Right renal cortex interstitium (tissue), 3 donors: Measurements from ENCODE around the gene NAA38. TPM values are rescaled to one million over a fixed set of nuclear protein-coding genes. Genes with fewer than 3 reads are reported as not detected.

Experiments used
- DNase-seq, 3 donors: peaks; one replicate each; pipeline ENCODE4 v3.0.0-alpha.2; 2013; ENCODE audit warnings: low read depth in 3 of 3, low spot score in 2 of 3
- polyA plus RNA-seq, 3 donors: library from polyadenylated mRNA; unstranded; fragments of 120-200 nt; gene quantifications; one replicate each; pipeline ENCODE4 v1.2.1, GENCODE V29; 2013; ENCODE audit not compliant: insufficient read length in 3 of 3

The NAA38 gene
- polyA plus RNA-seq, 3 donors: 61.0 to 85.9 (median 73.0) TPM

DNA sequence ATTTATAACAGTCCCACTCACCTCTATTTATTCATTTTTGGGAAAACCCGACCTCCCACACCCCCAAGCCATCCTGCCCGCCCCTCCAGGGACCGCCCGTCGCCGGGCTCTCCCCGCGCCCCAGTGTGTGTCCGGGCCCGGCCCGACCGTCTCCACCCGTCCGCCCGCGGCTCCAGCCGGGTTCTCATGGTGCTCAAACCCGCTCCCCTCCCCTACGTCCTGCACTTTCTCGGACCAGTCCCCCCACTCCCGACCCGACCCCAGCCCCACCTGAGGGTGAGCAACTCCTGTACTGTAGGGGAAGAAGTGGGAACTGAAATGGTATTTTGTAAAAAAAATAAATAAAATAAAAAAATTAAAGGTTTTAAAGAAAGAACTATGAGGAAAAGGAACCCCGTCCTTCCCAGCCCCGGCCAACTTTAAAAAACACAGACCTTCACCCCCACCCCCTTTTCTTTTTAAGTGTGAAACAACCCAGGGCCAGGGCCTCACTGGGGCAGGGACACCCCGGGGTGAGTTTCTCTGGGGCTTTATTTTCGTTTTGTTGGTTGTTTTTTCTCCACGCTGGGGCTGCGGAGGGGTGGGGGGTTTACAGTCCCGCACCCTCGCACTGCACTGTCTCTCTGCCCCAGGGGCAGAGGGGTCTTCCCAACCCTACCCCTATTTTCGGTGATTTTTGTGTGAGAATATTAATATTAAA, 3.1 kb downstream of the NAA38 start:
- no peak for DNase-seq

- DNase-seq: no peak
These were observed 3.7 kb downstream of the NAA38 start for GRCh38 chr17:7853691-7854038.

DNA sequence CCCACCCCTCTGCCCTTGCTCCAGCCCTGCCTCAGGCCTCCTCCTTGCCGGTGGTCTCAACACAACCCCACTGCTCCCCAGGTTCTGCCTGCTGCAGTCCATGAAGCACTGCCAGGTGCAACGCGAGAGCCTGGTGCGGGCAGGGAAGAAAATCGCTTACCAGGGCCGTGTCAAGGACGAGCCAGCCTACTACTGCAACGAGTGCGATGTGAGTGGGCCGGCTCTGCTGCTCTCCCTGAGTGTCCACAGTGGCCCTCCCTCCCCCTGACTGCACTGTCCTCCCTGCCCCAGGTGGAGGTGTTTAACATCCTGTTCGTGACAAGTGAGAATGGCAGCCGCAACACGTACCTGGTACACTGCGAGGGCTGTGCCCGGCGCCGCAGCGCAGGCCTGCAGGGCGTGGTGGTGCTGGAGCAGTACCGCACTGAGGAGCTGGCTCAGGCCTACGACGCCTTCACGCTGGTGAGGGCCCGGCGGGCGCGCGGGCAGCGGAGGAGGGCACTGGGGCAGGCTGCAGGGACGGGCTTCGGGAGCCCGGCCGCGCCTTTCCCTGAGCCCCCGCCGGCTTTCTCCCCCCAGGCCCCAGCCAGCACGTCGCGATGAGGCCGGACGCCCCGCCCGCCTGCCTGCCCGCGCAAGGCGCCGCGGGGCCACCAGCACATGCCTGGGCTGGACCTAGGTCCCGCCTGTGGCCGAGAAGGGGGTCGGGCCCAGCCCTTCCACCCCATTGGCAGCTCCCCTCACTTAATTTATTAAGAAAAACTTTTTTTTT, 4.3 kb downstream of the NAA38 start:
- DNase-seq: no peak

- no peak for DNase-seq
These were observed 5.1 kb downstream of the NAA38 start for GRCh38 chr17:7852262-7852670.

GRCh38 chr17:7851438-7852261, 5.7 kb downstream of the NAA38 start:
- DNase-seq: peak in 1 of 3 donors; percentile 81

DNA sequence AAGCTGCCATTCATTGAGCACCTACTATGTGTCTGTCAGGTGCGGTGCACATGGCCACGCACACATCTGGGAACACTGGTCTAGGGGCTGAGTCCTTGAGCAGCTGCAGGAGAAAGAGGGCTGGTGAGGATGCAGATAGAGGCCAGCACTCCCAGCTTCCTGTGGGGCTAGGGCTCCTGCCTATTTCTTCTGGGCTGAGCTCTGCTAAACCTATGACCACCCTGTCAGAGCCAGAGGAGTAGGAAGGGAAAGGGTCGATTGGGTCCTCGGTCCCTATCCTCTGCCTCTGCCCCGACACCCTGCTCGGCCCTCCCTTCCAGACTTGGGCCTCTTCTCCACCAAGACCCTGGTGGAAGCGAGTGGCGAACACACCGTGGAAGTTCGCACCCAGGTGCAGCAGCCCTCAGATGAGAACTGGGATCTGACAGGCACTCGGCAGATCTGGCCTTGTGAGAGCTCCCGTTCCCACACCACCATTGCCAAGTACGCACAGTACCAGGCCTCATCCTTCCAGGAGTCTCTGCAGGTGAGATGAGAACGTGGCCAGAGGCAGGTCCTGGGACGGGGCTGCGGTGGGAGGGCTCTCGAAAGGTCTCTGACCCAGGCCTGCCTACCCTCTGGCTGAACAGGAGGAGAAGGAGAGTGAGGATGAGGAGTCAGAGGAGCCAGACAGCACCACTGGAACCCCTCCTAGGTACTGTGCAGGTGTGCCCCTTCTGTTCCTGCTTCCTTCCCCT, 6.5 kb downstream of the NAA38 start:
- no peak for DNase-seq

DNA sequence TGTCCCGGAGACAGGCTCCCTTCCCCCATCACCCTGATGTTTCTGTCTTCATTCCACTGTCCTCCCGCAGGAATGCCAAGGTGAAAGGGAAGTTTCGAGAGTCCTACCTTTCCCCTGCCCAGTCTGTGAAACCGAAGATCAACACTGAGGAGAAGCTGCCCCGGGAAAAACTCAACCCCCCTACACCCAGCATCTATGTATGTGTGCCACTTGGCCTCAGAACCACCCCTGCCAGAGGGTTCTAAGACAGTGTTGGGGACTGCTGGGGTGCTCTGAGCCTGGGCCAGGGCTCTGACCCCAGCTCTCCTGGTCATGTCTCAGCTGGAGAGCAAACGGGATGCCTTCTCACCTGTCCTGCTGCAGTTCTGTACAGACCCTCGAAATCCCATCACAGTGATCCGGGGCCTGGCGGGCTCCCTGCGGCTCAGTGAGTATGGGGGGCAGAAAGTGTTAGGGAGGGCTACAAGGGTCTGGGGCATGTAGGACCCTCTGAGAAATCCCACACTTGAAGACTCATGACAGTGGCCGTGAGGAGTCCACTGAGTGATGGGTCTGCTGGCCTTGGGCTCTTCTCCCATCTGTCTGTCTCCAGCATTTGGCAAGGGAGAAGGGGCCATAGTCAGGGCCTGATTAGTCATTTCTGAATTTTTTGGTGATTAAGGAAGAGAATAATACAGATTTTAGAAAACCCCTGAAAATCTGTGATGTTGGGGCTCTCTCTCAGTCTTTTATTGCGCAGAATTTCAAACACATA, 7.4 kb downstream of the NAA38 start:
- no peak for DNase-seq

- no peak for DNase-seq
These were observed 8.1 kb downstream of the NAA38 start for GRCh38 chr17:7849130-7849750.

DNA sequence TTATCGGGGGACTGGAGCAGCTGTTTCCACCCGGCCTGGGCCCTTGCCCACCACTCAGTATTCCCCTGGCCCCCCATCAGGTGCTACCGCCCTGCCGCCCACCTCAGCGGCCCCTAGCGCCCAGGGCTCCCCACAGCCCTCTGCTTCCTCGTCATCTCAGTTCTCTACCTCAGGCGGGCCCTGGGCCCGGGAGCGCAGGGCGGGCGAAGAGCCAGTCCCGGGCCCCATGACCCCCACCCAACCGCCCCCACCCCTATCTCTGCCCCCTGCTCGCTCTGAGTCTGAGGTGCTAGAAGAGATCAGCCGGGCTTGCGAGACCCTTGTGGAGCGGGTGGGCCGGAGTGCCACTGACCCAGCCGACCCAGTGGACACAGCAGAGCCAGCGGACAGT, 8.6 kb downstream of the NAA38 start:
- DNase-seq: no peak

DNA sequence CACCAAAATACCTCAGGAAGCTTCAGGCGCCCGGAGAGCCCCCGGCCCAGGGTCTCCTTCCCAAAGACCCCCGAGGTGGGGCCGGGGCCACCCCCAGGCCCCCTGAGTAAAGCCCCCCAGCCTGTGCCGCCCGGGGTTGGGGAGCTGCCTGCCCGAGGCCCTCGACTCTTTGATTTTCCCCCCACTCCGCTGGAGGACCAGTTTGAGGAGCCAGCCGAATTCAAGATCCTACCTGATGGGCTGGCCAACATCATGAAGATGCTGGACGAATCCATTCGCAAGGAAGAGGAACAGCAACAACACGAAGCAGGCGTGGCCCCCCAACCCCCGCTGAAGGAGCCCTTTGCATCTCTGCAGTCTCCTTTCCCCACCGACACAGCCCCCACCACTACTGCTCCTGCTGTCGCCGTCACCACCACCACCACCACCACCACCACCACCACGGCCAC, 9.2 kb downstream of the NAA38 start:
- no peak for DNase-seq

GRCh38 chr17:7846765-7847661, 10.3 kb downstream of the NAA38 start:
- DNase-seq: no peak

GRCh38 chr17:7846063-7846735, 11.2 kb downstream of the NAA38 start:
- DNase-seq: no peak

DNA sequence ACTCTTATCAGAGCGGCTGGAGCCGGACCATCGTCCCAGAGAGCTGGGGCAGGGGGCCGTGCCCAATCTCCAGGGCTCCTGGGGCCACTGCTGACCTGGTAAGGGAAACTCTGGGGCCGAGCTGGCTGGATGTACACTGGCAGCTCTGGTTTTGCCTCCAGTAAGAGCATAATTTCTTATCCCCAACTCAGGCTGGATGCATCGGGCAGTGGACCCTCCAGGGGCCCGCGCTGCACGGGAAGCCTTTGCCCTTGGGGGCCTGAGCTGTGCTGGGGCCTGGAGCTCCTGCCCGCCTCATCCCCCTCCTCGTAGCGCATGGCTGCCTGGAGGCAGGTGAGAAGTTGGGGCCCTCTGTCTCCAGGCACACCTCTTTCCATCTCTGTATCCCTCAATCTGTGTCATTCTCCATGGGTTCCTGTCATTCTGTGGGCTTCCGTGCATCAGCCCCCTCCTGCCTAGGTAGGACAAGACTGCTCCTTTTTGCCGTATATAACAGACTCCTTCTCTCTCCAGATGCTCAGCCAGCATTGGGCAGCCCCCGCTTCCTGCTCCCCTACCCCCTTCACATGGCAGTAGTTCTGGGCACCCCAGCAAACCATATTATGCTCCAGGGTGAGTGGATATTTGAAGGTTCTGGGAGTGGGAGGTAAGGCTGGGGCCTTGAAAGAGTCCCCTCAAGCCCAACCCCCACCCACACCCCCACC, 11.8 kb downstream of the NAA38 start:
- no peak for DNase-seq

DNA sequence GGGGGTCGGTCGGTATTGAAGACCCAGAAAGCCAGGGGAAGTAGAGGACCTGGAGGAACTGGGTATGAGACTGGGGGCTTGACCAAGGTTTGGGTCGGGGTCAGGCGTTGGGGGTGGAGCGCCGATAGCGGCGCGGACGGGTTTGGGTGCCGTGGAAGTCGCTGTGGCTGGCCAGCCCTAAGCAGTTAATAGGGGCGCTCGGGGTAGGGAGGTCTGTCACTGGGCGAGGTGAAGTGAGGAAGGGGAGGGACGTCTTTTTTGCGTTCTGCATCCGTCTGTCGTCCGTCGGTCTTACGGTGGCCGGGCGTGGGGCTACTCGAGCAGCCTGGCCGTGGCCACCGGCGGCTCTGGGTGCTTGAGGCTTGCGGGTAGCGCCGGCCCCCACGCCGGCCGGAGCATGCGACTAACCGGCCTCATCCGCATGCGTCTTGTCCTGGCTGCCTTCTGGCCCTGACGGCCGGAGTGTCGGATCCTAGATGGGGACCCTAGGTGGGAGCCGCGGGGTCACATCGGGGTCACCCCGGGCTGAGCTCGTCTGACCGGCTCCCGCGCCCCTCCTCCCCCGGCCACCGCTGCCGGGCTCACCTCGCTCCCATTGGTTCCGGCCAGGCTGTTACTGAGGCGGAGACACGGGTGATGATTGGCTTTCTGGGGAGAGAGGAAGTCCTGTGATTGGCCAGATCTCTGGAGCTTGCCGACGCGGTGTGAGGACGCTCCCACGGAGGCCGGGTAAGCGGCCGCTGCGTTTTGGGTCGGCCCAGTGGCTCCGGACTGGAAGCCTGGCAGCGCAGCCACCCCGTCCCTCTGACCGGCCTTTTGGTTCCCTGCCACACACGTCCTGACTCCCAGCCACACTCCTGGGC, 12.8 kb downstream of the NAA38 start:
- peak in 1 of 3 donors; percentile 88 for DNase-seq

- DNase-seq: peak in 1 of 3 donors; percentile 70
These were observed 13.6 kb downstream of the NAA38 start for GRCh38 chr17:7843536-7844291.

DNA sequence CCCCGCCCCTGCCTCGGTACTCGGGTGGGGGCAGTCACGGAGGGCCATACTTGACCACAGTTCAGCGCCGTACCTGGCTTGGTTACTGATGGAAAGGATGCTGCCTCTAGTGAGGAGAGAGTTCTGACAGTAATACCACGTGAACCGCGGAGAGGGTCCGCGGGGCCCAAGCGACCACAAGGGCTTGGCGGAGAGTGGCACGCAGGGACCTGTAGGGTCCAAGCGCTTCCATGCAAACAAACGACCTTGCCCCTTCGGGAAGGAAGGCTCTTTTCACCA, 14.2 kb downstream of the NAA38 start:
- DNase-seq: peak in 1 of 3 donors; percentile 18
